CD4-positive, alpha-beta memory T cell (primary cell): ENCODE results near the gene NUDT6. TPM values are rescaled to one million over a fixed set of nuclear protein-coding genes. Genes with fewer than 3 reads are reported as not detected.
"Not testable (repeated sequence)": the region's sequence is repeated elsewhere in the genome, so short reads cannot be mapped to it uniquely, and the experiment has no call there.

Source experiments
- CTCF ChIA-PET: fragments of 350-600 bp; sonication (Branson Sonifier 250); formaldehyde crosslinking; loops from one replicate; lab custom pipeline; 2021; ENCODE audit warnings: inconsistent platforms; ENCODE audit not compliant: partially characterized antibody; lab: Charles Lee
- POLR2A ChIA-PET: fragments of 350-600 bp; sonication (Branson Sonifier 250); formaldehyde crosslinking; loops from one replicate; lab custom pipeline; 2021; ENCODE audit not compliant: partially characterized antibody; lab: Charles Lee
- DNase-seq, 5 donors: peaks; one replicate each; pipeline versions ENCODE4 v3.0.0 to v3.0.0-alpha.2; 2020 to 2022; ENCODE audit warnings: mixed read lengths in 1 of 5
- H3K27ac ChIP-seq: one replicate; pipeline ENCODE4 v1.7.0; 2013; ENCODE audit warnings: low read depth, low read length
- H3K27me3 ChIP-seq: 2 replicates; pipeline ENCODE4 v1.7.0; 2013; ENCODE audit warnings: mild to moderate bottlenecking, low read length, moderate library complexity; ENCODE audit not compliant: insufficient read depth
- H3K36me3 ChIP-seq: 2 replicates; pipeline ENCODE4 v1.7.0; 2013; ENCODE audit warnings: mild to moderate bottlenecking, low read length, moderate library complexity; ENCODE audit not compliant: insufficient read depth
- H3K4me1 ChIP-seq: 2 replicates; pipeline ENCODE4 v1.7.0; 2013; ENCODE audit warnings: mild to moderate bottlenecking, low read length, moderate library complexity; ENCODE audit not compliant: insufficient read depth
- H3K4me3 ChIP-seq, 2 donors: one replicate each; pipeline ENCODE4 v1.7.0; 2013; ENCODE audit warnings: low read length in 2 of 2, mild to moderate bottlenecking in 1 of 2
- H3K9me3 ChIP-seq, 2 donors: one replicate each; pipeline ENCODE4 v1.7.0; 2013; ENCODE audit warnings: low read length in 2 of 2, control low read depth in 1 of 2; ENCODE audit not compliant: control insufficient read depth in 1 of 2
- H3K27ac Mint-ChIP-seq, 7 donors: one replicate each; pipeline ENCODE4 v1.8.0; 2020 to 2021; ENCODE audit warnings: mixed read lengths in 7 of 7, mild to moderate bottlenecking in 6 of 7, inconsistent platforms in 3 of 7, moderate library complexity in 3 of 7
- H3K27me3 Mint-ChIP-seq, 2 donors: one replicate each; pipeline ENCODE4 v1.8.0; 2020 to 2021; ENCODE audit warnings: mixed read lengths in 2 of 2
- H3K36me3 Mint-ChIP-seq, 2 donors: one replicate each; pipeline ENCODE4 v1.8.0; 2020 to 2021; ENCODE audit warnings: mixed read lengths in 2 of 2, inconsistent platforms in 1 of 2, mild to moderate bottlenecking in 1 of 2
- H3K4me1 Mint-ChIP-seq, 4 donors: one replicate each; pipeline ENCODE4 v1.8.0; 2020 to 2021; ENCODE audit warnings: mixed read lengths in 4 of 4, mild to moderate bottlenecking in 1 of 4
- H3K4me3 Mint-ChIP-seq, 8 donors: one replicate each; pipeline ENCODE4 v1.8.0; 2020 to 2021; ENCODE audit warnings: mixed read lengths in 8 of 8, mild to moderate bottlenecking in 7 of 8, moderate library complexity in 6 of 8, inconsistent platforms in 3 of 8
- H3K9me3 Mint-ChIP-seq, 8 donors: one replicate each; pipeline ENCODE4 v1.8.0; 2020 to 2021; ENCODE audit warnings: mixed read lengths in 8 of 8, mild to moderate bottlenecking in 5 of 8, inconsistent platforms in 3 of 8, moderate library complexity in 1 of 8
- intact Hi-C: fragments of 100-400 bp; cut with micrococcal nuclease; formaldehyde crosslinking; loops from one replicate; pipeline ENCODE4 v1.15.1; 2023
- polyA plus RNA-seq, 2 donors: library from polyadenylated mRNA; unstranded; fragments of 300-500 nt; fragmentation: Illumina TruSeq; gene quantifications; one replicate each; pipeline ENCODE4 v1.2.3, GENCODE V29; 2021
- total RNA-seq, 2 experiments: library from RNA; stranded (reverse); gene quantifications; one replicate each; pipeline ENCODE4 v1.2.3, GENCODE V29; 2021

The NUDT6 gene
- total and polyA plus RNA-seq, 4 experiments from 2014 or later = 2.8 to 4.3 (median 3.6) TPM

DNA sequence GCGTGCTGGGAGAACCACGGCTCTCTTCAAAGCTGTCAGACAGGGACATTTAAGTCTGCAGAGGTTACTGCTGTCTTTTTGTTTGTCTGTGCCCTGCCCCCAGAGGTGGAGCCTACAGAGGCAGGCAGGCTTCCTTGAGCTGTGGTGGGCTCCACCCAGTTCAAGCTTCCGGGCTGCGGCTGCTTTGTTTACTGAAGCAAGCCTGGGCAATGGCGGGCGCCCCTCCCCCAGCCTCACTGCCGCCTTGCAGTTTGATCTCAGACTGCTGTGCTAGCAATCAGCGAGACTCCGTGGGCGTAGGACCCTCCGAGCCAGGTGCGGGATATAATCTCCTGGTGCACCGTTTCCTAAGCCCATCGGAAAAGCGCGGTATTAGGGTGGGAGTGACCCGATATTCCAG, 22.7 kb upstream of the NUDT6 start:
- POLR2A ChIA-PET = interaction anchor here (1.5 kb wide), 1 partner anchor 14 kb away, joined by 3 read pairs; no protein-coding TSS in a partner anchor

DNA sequence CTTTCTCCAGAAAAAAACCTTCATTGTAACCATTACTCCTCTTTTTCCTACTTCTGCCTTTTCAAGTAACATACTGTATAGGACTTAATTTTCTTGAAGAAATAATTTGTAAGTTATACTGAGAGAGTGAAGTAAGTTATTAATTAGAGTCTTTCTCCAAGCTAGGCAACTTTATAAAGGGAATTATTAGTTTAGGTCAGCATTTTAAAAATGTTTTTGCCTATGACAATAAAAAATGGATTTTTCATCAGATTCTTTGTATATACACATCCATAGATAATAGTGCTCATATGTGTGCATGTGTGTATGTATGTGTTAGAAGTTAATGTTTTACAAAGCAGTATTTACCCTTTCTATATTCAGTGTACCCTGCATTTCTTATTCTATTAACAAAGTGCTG, 10.4 kb upstream of the NUDT6 start:
- Histone ChIP-seq H3K4me1 (no peaks in the 10 kb centered on the region), H3K9me3 (no peaks in the 10 kb centered on the region), H3K27me3 (no peaks in the 10 kb centered on the region), H3K36me3 (peaks cover 14% of the 10 kb centered on the region), H3K27ac (no peak overlapping the region), H3K4me3 (no peak overlapping the region)
- POLR2A ChIA-PET = interaction anchor here (1.0 kb wide), 1 partner anchor 10 kb away, joined by 3 read pairs; the partner anchor contains the start of gene NUDT6
- no peak for DNase-seq
- CTCF ChIA-PET = interaction anchor here (1.4 to 5.6 kb wide), 3 partner anchors 11 to 176 kb away, joined by 6 to 54 read pairs (median 32); partner anchors contain the start of gene NUDT6
- H3K27me3 Mint-ChIP-seq = no peaks in the 10 kb centered on the region
- H3K4me1 Mint-ChIP-seq = peaks cover 0 to 5% (median 1%) of the 10 kb centered on the region in 4 donors
- no peaks in the 10 kb centered on the region for H3K9me3 Mint-ChIP-seq
- H3K27ac Mint-ChIP-seq = peak overlapping the region in 1 of 7 donors; percentile 80
- H3K4me3 Mint-ChIP-seq = no peak overlapping the region
- intact Hi-C loops = loop anchor here (5.0 kb wide), 2 partner anchors 620 to 1030 kb away; no protein-coding TSS in a partner anchor
- peaks cover 31 to 52% of the 10 kb centered on the region in 2 donors for H3K36me3 Mint-ChIP-seq

More for the DNA sequence above, 22.7 kb upstream of the NUDT6 start:
- H3K27me3 Mint-ChIP-seq, H3K4me1 ChIP-seq, CTCF ChIA-PET, H3K27me3 ChIP-seq, H3K27ac ChIP-seq, H3K4me3 ChIP-seq, H3K36me3 ChIP-seq, H3K9me3 ChIP-seq: not testable (repeated sequence)
- intact Hi-C loops = loop anchor here (1.0 kb wide), 1 partner anchor 22 kb away; a partner anchor contains a TSS
- Mint-ChIP-seq H3K9me3 (peaks cover 0 to 16% (median 4%) of the 10 kb centered on the region in 8 donors), H3K4me1 (peaks cover 8 to 16% (median 12%) of the 10 kb centered on the region in 4 donors), H3K4me3 (peak overlapping the region in 3 of 8 donors; percentile 17 to 46 (median 29)), H3K27ac (peak overlapping the region in 5 of 7 donors; percentile 65 to 87 (median 80)), H3K36me3 (peaks cover 43 to 55% of the 10 kb centered on the region in 2 donors)
- peak; percentile 53 to 77 (median 69) for DNase-seq

DNA sequence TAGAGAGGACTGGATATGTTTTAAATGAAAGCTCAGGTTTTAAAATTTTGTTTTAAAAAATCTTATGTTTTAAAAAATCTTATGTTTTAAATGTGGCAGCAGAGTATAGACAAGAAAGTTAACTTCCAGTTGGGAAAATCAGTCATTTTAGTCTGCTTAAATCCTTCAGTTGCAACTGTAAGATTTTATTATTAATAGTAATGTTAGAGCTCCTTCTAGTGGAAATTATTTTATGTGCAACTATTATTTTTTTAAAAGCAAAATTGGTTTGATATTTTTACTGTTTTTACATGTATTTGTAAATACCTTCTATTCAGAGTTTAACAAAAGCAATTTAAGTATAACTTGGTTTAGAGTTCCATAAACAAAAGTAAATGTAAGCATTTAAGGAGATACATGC, 8.5 kb upstream of the NUDT6 start:
- peaks cover 7% of the 10 kb centered on the region for H3K36me3 ChIP-seq
- no peak overlapping the region for H3K4me3 ChIP-seq
- no peak overlapping the region for H3K27ac ChIP-seq
- ChIA-PET POLR2A (interaction anchor here (0.8 to 1.5 kb wide), 4 partner anchors 12 to 199 kb away, joined by 3 to 4 read pairs (median 4); partner anchors contain the start of gene BBS12), CTCF (interaction anchor here (0.9 to 5.6 kb wide), 14 partner anchors 10 to 1030 kb away, joined by 3 to 54 read pairs (median 4); partner anchors contain the start of genes BBS12 and NUDT6)
- no peaks in the 10 kb centered on the region for H3K9me3 Mint-ChIP-seq
- H3K9me3 ChIP-seq = no peaks in the 10 kb centered on the region
- H3K27me3 ChIP-seq = no peaks in the 10 kb centered on the region
- peaks cover 0 to 7% (median 2%) of the 10 kb centered on the region in 4 donors for H3K4me1 Mint-ChIP-seq
- H3K27me3 Mint-ChIP-seq = no peaks in the 10 kb centered on the region
- no peak overlapping the region for H3K4me3 Mint-ChIP-seq
- peaks cover 6% of the 10 kb centered on the region for H3K4me1 ChIP-seq
- intact Hi-C loops = loop anchor here (1.0 to 5.0 kb wide), 4 partner anchors 173 to 1029 kb away; no protein-coding TSS in a partner anchor
- peaks cover 26 to 38% of the 10 kb centered on the region in 2 donors for H3K36me3 Mint-ChIP-seq
- DNase-seq = peak in 2 of 5 donors; percentile 19 to 26
- H3K27ac Mint-ChIP-seq = no peak overlapping the region

DNA sequence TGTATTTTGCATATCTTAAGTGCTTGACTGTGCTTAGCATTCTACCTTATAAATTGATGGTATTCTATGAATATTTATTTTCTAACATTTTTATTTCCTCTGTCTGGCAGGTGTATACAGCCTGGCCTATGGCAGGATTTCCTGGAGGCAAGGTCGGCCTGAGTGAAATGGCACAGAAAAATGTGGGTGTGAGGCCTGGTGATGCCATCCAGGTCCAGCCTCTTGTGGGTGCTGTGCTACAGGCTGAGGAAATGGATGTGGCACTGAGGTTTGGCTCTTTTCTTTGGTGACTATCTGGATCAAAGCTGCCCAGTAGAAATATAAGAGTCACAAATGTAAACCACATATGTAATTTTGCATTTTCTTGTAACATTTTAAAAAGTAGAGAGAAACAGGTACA, 6.5 kb upstream of the NUDT6 start:
- Histone ChIP-seq H3K4me3 (no peak overlapping the region), H3K27ac (no peak overlapping the region), H3K36me3 (peaks cover 4% of the 10 kb centered on the region), H3K9me3 (no peaks in the 10 kb centered on the region), H3K27me3 (no peaks in the 10 kb centered on the region), H3K4me1 (peaks cover 16% of the 10 kb centered on the region)
- CTCF ChIA-PET = interaction anchor here (1.2 to 5.6 kb wide), 6 partner anchors 8 to 326 kb away, joined by 3 to 54 read pairs (median 20); partner anchors contain the start of gene NUDT6
- Mint-ChIP-seq H3K4me1 (peaks cover 0 to 4% (median 0%) of the 10 kb centered on the region in 4 donors), H3K4me3 (no peak overlapping the region), H3K36me3 (peaks cover 10 to 23% of the 10 kb centered on the region in 2 donors), H3K9me3 (no peaks in the 10 kb centered on the region), H3K27me3 (no peaks in the 10 kb centered on the region), H3K27ac (no peak overlapping the region)
- POLR2A ChIA-PET = no interaction called here
- intact Hi-C loops = no loop called here
- no peak for DNase-seq

DNA sequence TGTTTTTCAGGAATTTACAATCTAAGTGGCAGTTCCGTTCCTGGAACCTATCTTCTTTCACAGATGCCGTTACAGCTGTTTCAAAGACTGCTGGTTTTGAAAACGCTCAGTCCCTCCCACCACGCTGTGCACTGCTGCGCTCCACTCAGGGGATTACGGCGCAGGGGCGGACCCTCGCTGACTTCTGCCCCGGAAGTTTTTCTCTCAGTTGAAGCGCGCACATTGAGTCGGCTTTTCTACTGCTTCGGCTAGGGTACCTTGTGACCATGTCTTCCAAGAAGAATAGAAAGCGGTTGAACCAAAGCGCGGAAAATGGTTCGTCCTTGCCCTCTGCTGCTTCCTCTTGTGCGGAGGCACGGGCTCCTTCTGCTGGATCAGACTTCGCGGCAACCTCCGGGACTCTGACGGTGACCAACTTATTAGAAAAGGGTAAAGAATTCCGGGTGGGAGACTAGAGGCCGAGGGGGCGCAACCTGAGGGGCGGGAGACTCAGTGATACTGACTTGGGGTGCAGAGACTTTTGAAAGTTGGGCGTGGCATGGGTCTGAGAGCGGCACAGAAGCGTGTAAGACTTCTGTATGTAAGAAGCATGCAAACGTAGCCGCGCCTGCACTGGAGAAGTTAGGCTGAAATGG, 597 bp upstream of the NUDT6 start:
- Mint-ChIP-seq H3K36me3 (peaks cover 0 to 7% of the 10 kb centered on the region in 2 donors), H3K27me3 (no peaks in the 10 kb centered on the region), H3K9me3 (no peaks in the 10 kb centered on the region), H3K27ac (peak overlapping the region; percentile 90 to 99 (median 98)), H3K4me1 (peaks cover 0 to 14% (median 6%) of the 10 kb centered on the region in 4 donors), H3K4me3 (peak overlapping the region in 5 of 8 donors; percentile 93 to 100 (median 99))
- Histone ChIP-seq H3K4me3 (peak overlapping the region; percentile 92 to 94), H3K27ac (peak overlapping the region; percentile 66), H3K9me3 (no peaks in the 10 kb centered on the region), H3K36me3 (no peaks in the 10 kb centered on the region), H3K4me1 (peaks cover 28% of the 10 kb centered on the region), H3K27me3 (no peaks in the 10 kb centered on the region)
- intact Hi-C loops = loop anchor here (1.0 to 5.0 kb wide), 10 partner anchors 22 to 1101 kb away; partner anchors contain the start of genes BBS12, BBS7, CCNA2 and IL2
- CTCF ChIA-PET = interaction anchor here (1.0 to 4.1 kb wide), 9 partner anchors 7 to 204 kb away, joined by 3 to 25 read pairs (median 6); partner anchors contain the start of gene BBS12
- DNase-seq = peak; percentile 83 to 90 (median 85)
- POLR2A ChIA-PET = interaction anchor here (1.1 to 3.4 kb wide), 3 partner anchors 10 to 191 kb away, joined by 3 to 31 read pairs (median 10); partner anchors contain the start of gene BBS12

DNA sequence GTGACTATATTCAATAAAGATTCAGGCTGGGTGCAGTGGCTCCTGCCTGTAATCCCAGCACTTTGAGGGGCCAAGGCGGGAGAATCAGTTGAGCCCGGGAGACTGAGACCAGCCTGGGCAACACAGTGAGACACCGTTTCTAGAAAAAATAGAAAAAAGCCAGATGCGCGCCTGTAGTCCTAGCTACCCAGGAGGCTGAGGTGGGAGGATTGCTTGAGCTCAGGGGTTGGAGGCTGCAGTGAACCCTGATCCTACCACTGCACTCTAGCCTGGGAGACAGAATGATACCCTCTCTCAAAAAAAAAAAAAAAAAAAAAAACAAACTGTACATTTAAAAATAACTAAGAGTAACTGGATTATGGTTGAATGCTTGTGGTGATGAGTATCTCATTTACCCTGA, 1.1 kb downstream of the NUDT6 start:
- CTCF ChIA-PET = interaction anchor here (1.0 to 4.1 kb wide), 8 partner anchors 9 to 343 kb away, joined by 3 to 25 read pairs (median 5); partner anchors contain the start of gene BBS12
- Mint-ChIP-seq H3K4me3 (peak overlapping the region; percentile 37 to 99 (median 64)), H3K27me3 (no peaks in the 10 kb centered on the region), H3K27ac (peak overlapping the region in 1 of 7 donors; percentile 73), H3K36me3 (peaks cover 0 to 7% of the 10 kb centered on the region in 2 donors), H3K4me1 (peaks cover 0 to 10% (median 6%) of the 10 kb centered on the region in 4 donors), H3K9me3 (no peaks in the 10 kb centered on the region)
- no peak overlapping the region for H3K4me3 ChIP-seq
- H3K27me3 ChIP-seq = no peaks in the 10 kb centered on the region
- POLR2A ChIA-PET = interaction anchor here (2.2 to 3.4 kb wide), 2 partner anchors 9 to 189 kb away, joined by 10 to 31 read pairs; partner anchors contain the start of gene BBS12
- H3K4me1 ChIP-seq = peaks cover 26% of the 10 kb centered on the region
- H3K36me3 ChIP-seq = no peaks in the 10 kb centered on the region
- DNase-seq = no peak
- H3K27ac ChIP-seq = no peak overlapping the region
- no peaks in the 10 kb centered on the region for H3K9me3 ChIP-seq
- intact Hi-C loops = loop anchor here (5.0 kb wide), 3 partner anchors 319 to 1099 kb away; partner anchors contain the start of genes CCNA2 and IL2
